B cell (primary cell): ENCODE data around the gene CELSR3. TPM values are rescaled to one million over a fixed set of nuclear protein-coding genes. Genes with fewer than 3 reads are reported as not detected.

Experiments used
- ATAC-seq: fragments of 200-7000 bp; cut with Tn5 transposase; one replicate; pipeline ENCODE4 v1.10.0; 2021; ENCODE audit warnings: low read depth, mild to moderate bottlenecking, moderate number of reproducible peaks, moderate library complexity
- CTCF ChIA-PET: fragments of 350-600 bp; sonication (Branson Sonifier 250); formaldehyde crosslinking; loops from one replicate; lab custom pipeline; 2021; ENCODE audit warnings: antibody characterized with exemption, inconsistent platforms; lab: Charles Lee
- POLR2A ChIA-PET: fragments of 350-600 bp; sonication (Branson Sonifier 250); formaldehyde crosslinking; loops from one replicate; lab custom pipeline; 2021; ENCODE audit warnings: antibody characterized with exemption; lab: Charles Lee
- DNase-seq: peaks from one replicate; pipeline ENCODE4 v3.0.0; 2013
- H2AFZ ChIP-seq: 2 replicates; pipeline ENCODE4 v1.6.1; 2012; ENCODE audit warnings: mild to moderate bottlenecking, low read depth, low read length; ENCODE audit not compliant: insufficient read depth, poor library complexity, severe bottlenecking
- H3K27ac ChIP-seq, 2 donors: 1 replicate in 1 of 2; 2 replicates in 1 of 2; pipeline ENCODE4 v1.5.1; 2012 to 2013; ENCODE audit warnings: low read length in 2 of 2, mild to moderate bottlenecking in 2 of 2, moderate library complexity in 1 of 2
- H3K27me3 ChIP-seq, 4 experiments: fragments of 200-600 bp in 1 of 4; sonication (generic) in 1 of 4; replicated peaks in 1 of 4; 1 replicate in 2 of 4; 2 replicates in 2 of 4; pipeline versions ENCODE4 v1.6.1 to v1.7.0; 2013 to 2016; ENCODE audit warnings: low read length in 3 of 4, mild to moderate bottlenecking in 2 of 4, mixed read lengths in 1 of 4, moderate library complexity in 1 of 4; ENCODE audit not compliant: insufficient read depth in 4 of 4, control insufficient read depth in 3 of 4; ENCODE audit errors: control extremely low read depth in 1 of 4
- H3K36me3 ChIP-seq, 2 experiments: replicated peaks in 1 of 2; 1 replicate in 1 of 2; 2 replicates in 1 of 2; pipeline versions ENCODE4 v1.6.1 to v1.7.1; 2013; ENCODE audit warnings: low read length in 1 of 2; ENCODE audit not compliant: insufficient read depth in 2 of 2, control insufficient read depth in 1 of 2; ENCODE audit errors: control extremely low read depth in 1 of 2, extremely low read depth in 1 of 2
- H3K4me1 ChIP-seq, 2 donors: fragments of 200-600 bp in 1 of 2; sonication (generic) in 1 of 2; 1 replicate in 1 of 2; 2 replicates in 1 of 2; pipeline versions ENCODE4 v1.5.1 to v1.6.1; 2013 to 2017; ENCODE audit warnings: low read length in 2 of 2; ENCODE audit not compliant: control insufficient read depth in 2 of 2, insufficient read depth in 2 of 2
- H3K4me2 ChIP-seq: replicated peaks from 2 replicates; pipeline ENCODE3; 2012; ENCODE audit warnings: mild to moderate bottlenecking, low read depth, low read length; ENCODE audit not compliant: poor library complexity, severe bottlenecking
- H3K4me3 ChIP-seq, 5 experiments: fragments of 200-600 bp in 1 of 5; sonication (generic) in 1 of 5; 1 replicate in 3 of 5; 2 replicates in 2 of 5; pipeline versions ENCODE4 v1.5.1 to v1.7.0; 2011 to 2016; ENCODE audit warnings: low read length in 4 of 5, mild to moderate bottlenecking in 4 of 5, low read depth in 2 of 5, control low read depth in 1 of 5, moderate library complexity in 1 of 5; ENCODE audit not compliant: insufficient read depth in 1 of 5; ENCODE audit errors: control extremely low read depth in 1 of 5, extremely low read depth in 1 of 5
- H3K79me2 ChIP-seq: fragments of 200-600 bp; sonication (generic); one replicate; pipeline ENCODE4 v1.6.0; 2016; ENCODE audit warnings: low read length; ENCODE audit not compliant: control insufficient read depth, insufficient read depth
- H3K9ac ChIP-seq: fragments of 200-600 bp; sonication (generic); 2 replicates; pipeline ENCODE4 v1.6.1; 2017; ENCODE audit warnings: mild to moderate bottlenecking, low read length, moderate library complexity
- H3K9me3 ChIP-seq, 3 donors: one replicate each; pipeline versions ENCODE4 v1.6.1 to v1.7.1; 2013; ENCODE audit warnings: low read length in 2 of 3; ENCODE audit not compliant: control insufficient read depth in 2 of 3, insufficient read depth in 1 of 3; ENCODE audit errors: control extremely low read depth in 1 of 3
- H4K20me1 ChIP-seq: 2 replicates; pipeline ENCODE4 v1.6.0; 2012; ENCODE audit warnings: mild to moderate bottlenecking, low read length; ENCODE audit not compliant: insufficient read depth, control insufficient read depth, poor library complexity, severe bottlenecking
- H3K27ac Mint-ChIP-seq: one replicate; pipeline ENCODE4 v1.8.0; 2021; ENCODE audit warnings: mixed read lengths
- H3K27me3 Mint-ChIP-seq: one replicate; pipeline ENCODE4 v1.8.0; 2021; ENCODE audit warnings: mixed read lengths
- H3K4me1 Mint-ChIP-seq: one replicate; pipeline ENCODE4 v1.8.0; 2021; ENCODE audit warnings: mixed read lengths
- H3K4me3 Mint-ChIP-seq: one replicate; pipeline ENCODE4 v1.8.0; 2021; ENCODE audit warnings: mixed read lengths
- H3K9me3 Mint-ChIP-seq: one replicate; pipeline ENCODE4 v1.8.0; 2022; ENCODE audit warnings: mixed read lengths; ENCODE audit not compliant: insufficient read depth
- EZH2 ChIP-seq: IDR thresholded peaks from 2 replicates; pipeline ENCODE4 v1.6.1; 2012; ENCODE audit warnings: borderline replicate concordance, low read depth, mild to moderate bottlenecking, moderate library complexity, low read length; ENCODE audit not compliant: insufficient read depth, poor library complexity, severe bottlenecking
- WGBS: methylation state at CpG from one replicate; pipeline ENCODE4 v1.1.5; 2013; ENCODE audit warnings: missing lambda C conversion rate; ENCODE audit not compliant: insufficient coverage; 5-methylcytosine and 5-hydroxymethylcytosine counted together
- intact Hi-C: fragments of 100-400 bp; cut with micrococcal nuclease; formaldehyde crosslinking; loops from one replicate; pipeline ENCODE4 v1.10.0; 2022
- polyA plus RNA-seq: library from polyadenylated mRNA; depleted of rRNA; stranded (reverse); fragments of >200 nt; gene quantifications from 2 replicates; pipeline ENCODE4 v1.2.3, GENCODE V29; 2012
- total RNA-seq, 2 donors: library from RNA; stranded (reverse); fragments of 120-200 nt in 1 of 2; gene quantifications; 1 replicate in 1 of 2; 2 replicates in 1 of 2; pipeline versions ENCODE4 v1.2.3 to v1.2.4, GENCODE V29; 2013 to 2022
- TF ChIP-seq, protein P1 (sequence below): fragments of 200-600 bp; IDR thresholded peaks from one replicate; pipeline ENCODE4 v1.8.0; 2022; ENCODE audit warnings: antibody characterized with exemption, mild to moderate bottlenecking

CELSR3 gene
- total and polyA plus RNA-seq, 2 donors (not counting 1 experiment from before 2014, with no cell fraction given), result 2.4 to 2.5 TPM

DNA sequence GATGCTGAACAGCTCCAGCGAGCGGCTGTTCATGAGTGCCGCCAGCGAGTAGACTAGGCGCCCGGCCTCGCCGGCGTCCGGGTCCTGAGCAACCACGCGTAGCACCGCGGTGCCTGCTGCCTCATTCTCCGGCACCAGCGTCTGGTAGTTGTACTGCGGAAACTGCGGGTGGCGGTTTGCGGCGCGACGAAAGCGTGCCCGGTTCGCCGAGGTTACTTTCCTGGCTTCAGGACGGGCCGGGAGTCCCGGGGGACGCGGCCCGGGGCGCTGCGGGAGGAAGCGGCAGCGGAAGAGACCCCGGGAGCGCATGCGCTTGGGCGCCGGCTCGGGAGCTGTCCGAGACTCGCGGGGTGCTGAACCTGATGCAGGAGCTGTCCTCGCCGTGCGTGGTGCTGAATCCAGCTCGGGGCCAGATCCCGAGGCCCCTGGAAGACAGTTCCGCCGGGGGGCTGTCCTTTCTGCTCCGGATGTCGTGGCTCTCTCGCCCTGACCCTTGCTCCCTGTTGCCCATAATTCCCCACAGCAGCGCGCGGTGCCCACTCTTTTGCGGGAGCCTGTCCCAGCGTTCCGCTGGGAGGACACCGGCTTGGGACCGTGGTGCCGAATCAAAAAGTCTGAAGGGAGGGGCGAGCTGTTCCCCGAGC, 1.1 kb downstream of the CELSR3 start:
- POLR2A ChIA-PET, result interaction anchor here (0.5 kb wide), 1 partner anchor 257 kb away, joined by 3 read pairs; no protein-coding TSS in a partner anchor
- ATAC-seq, result peak; percentile 56

More for the DNA sequence above, 1.1 kb downstream of the CELSR3 start:
- 3% methylated on average over 67 of the region's 67 CpGs for WGBS
- Histone ChIP-seq H4K20me1 (peaks cover 9% of the 10 kb centered on the region), H3K9ac (peak overlapping the region; percentile 52), H3K27me3 (peaks cover 0 to 65% (median 16%) of the 10 kb centered on the region in 4 experiments), H2AFZ (no peak overlapping the region), H3K79me2 (no peaks in the 10 kb centered on the region), H3K27ac (no peak overlapping the region), H3K36me3 (no peaks in the 10 kb centered on the region), H3K4me3 (peak overlapping the region in 4 of 5 experiments; percentile 26 to 63 (median 49)), H3K4me2 (peak overlapping the region; percentile 80), H3K4me1 (peaks cover 29 to 40% of the 10 kb centered on the region in 2 donors), H3K9me3 (peaks cover 0 to 45% (median 0%) of the 10 kb centered on the region in 3 donors)
- intact Hi-C loops, result loop anchor here (1.0 kb wide), 1 partner anchor 26 kb away; the partner anchor contains the start of gene SLC26A6
- Mint-ChIP-seq H3K9me3 (no peaks in the 10 kb centered on the region), H3K4me1 (peaks cover 30% of the 10 kb centered on the region), H3K27me3 (peaks cover 17% of the 10 kb centered on the region), H3K4me3 (peak overlapping the region; percentile 73), H3K27ac (no peak overlapping the region)
- CTCF ChIA-PET, result interaction anchor here (1.2 kb wide), 1 partner anchor 25 kb away, joined by 5 read pairs; the partner anchor contains the start of gene NCKIPSD
- TF ChIP-seq, protein P1, sequence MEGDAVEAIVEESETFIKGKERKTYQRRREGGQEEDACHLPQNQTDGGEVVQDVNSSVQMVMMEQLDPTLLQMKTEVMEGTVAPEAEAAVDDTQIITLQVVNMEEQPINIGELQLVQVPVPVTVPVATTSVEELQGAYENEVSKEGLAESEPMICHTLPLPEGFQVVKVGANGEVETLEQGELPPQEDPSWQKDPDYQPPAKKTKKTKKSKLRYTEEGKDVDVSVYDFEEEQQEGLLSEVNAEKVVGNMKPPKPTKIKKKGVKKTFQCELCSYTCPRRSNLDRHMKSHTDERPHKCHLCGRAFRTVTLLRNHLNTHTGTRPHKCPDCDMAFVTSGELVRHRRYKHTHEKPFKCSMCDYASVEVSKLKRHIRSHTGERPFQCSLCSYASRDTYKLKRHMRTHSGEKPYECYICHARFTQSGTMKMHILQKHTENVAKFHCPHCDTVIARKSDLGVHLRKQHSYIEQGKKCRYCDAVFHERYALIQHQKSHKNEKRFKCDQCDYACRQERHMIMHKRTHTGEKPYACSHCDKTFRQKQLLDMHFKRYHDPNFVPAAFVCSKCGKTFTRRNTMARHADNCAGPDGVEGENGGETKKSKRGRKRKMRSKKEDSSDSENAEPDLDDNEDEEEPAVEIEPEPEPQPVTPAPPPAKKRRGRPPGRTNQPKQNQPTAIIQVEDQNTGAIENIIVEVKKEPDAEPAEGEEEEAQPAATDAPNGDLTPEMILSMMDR, result no peak
- TF ChIP-seq EZH2, result no peak
- DNase-seq, result peak; percentile 86
